Activated naive CD8-positive, alpha-beta T cell treated with anti-CD3 and anti-CD28 coated beads for 36 hours (primary cell): Measurements from ENCODE around the gene KLHDC2. TPM values are rescaled to one million over a fixed set of nuclear protein-coding genes. Genes with fewer than 3 reads are reported as not detected.

ENCODE experiments used
- DNase-seq: peaks from one replicate; pipeline ENCODE4 v3.0.0; 2021
- H3K27ac Mint-ChIP-seq: one replicate; pipeline ENCODE4 v1.8.0; 2022; ENCODE audit warnings: mild to moderate bottlenecking, moderate library complexity, mixed read lengths
- H3K27me3 Mint-ChIP-seq: one replicate; pipeline ENCODE4 v1.8.0; 2022; ENCODE audit warnings: mild to moderate bottlenecking, mixed read lengths
- H3K36me3 Mint-ChIP-seq: one replicate; pipeline ENCODE4 v1.8.0; 2021; ENCODE audit warnings: mild to moderate bottlenecking, mixed read lengths
- H3K4me1 Mint-ChIP-seq: one replicate; pipeline ENCODE4 v1.8.0; 2021; ENCODE audit warnings: mixed read lengths
- H3K4me3 Mint-ChIP-seq: one replicate; pipeline ENCODE4 v1.8.0; 2022; ENCODE audit warnings: mild to moderate bottlenecking, moderate library complexity, mixed read lengths
- H3K9me3 Mint-ChIP-seq: one replicate; pipeline ENCODE4 v1.8.0; 2022; ENCODE audit warnings: mixed read lengths
- total RNA-seq, 2 experiments: library from RNA; stranded (reverse); gene quantifications; one replicate each; pipeline ENCODE4 v1.2.3, GENCODE V29; 2021

KLHDC2 gene
- total RNA-seq, 2 experiments from 2014 or later = 20.8 to 21.5 TPM

DNA sequence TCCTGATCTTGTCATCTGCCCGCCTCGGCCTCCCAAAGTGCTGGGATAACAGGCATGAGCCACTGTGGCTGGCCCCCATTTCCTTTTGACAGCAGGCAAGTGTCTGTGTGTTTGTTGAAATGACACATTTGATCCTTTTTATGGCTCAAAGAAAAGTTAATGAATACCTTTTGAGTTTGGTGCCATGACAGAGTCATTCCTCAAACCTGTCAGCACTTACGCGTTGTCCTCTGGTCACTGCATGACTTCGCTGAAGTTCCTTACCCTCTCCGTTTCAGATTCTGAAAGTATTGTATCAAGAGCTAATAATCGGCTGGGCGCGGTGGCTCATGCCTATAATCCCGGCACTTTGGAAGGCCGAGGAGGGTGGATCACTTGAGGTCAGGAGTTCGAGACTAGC lies 52.2 kb downstream of the KLHDC2 start:
- Mint-ChIP-seq H3K27ac (no peak overlapping the region), H3K4me1 (peaks cover 2% of the 10 kb centered on the region), H3K36me3 (peaks cover 51% of the 10 kb centered on the region), H3K4me3 (no peak overlapping the region), H3K9me3 (peaks cover 7% of the 10 kb centered on the region), H3K27me3 (no peaks in the 10 kb centered on the region)
- DNase-seq = no peak

DNA sequence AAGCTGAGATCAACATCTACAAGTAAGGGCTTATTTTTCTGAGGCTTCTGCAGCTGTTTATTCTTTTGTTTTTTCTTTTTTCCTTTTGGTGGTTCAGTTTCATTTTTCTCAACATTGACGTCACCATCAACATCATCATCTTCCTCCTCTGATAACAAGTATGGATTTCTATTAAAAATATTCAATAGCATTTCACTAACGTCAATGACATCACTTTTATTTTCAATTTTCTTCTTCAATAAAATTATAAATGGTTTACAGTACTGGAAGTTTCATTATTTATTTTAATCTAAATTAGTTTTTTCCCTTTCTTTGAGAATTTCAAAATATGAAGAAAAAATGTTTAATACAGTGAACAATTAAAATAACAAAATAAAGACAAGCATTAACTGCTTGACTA lies 60.7 kb downstream of the KLHDC2 start:
- no peak overlapping the region for H3K4me3 Mint-ChIP-seq
- H3K4me1 Mint-ChIP-seq = peaks cover 4% of the 10 kb centered on the region
- no peak for DNase-seq
- H3K36me3 Mint-ChIP-seq = peaks cover 24% of the 10 kb centered on the region
- no peaks in the 10 kb centered on the region for H3K27me3 Mint-ChIP-seq
- H3K27ac Mint-ChIP-seq = no peak overlapping the region
- H3K9me3 Mint-ChIP-seq = no peaks in the 10 kb centered on the region

Other genes starting within 250 kb of the KLHDC2 start
- 1,000 to 10,000 TPM; 1,759 to 2,048 TPM for gene RPS29, start 181.8 kb upstream of the KLHDC2 start, total RNA-seq
- 10 to 100 TPM; 58.9 to 59.9 TPM for gene LRR1, start 169.2 kb upstream of the KLHDC2 start, total RNA-seq
- gene RPL36AL, start 147.5 kb upstream of the KLHDC2 start, total RNA-seq = 100 to 1,000 TPM; 236 to 250 TPM
- 10 to 100 TPM; 40.0 to 42.0 TPM for gene MGAT2, start 147.4 kb upstream of the KLHDC2 start, total RNA-seq
- gene DNAAF2, start 132.9 kb upstream of the KLHDC2 start, total RNA-seq = 10 to 100 TPM; 15.5 to 15.6 TPM
- gene POLE2, start 79.9 kb upstream of the KLHDC2 start, total RNA-seq = 10 to 100 TPM; 33.6 to 37.2 TPM
- 1 to 10 TPM; 1.1 to 1.2 TPM for gene KLHDC1, start 75.0 kb upstream of the KLHDC2 start, total RNA-seq
- 10 to 100 TPM; 53.7 to 64.6 TPM for gene NEMF, start 84.6 kb downstream of the KLHDC2 start, total RNA-seq
- gene ARF6, start 124.9 kb downstream of the KLHDC2 start, total RNA-seq = 100 to 1,000 TPM; 134 to 135 TPM